Measurements from ENCODE around the gene IQSEC2. TPM values are rescaled to one million over a fixed set of nuclear protein-coding genes. Genes with fewer than 3 reads are reported as not detected.

IQSEC2 gene
- total RNA-seq, 6 donors from 2014 or later: 17.5 to 45.1 (median 26.7) TPM

- H3K9me3 ChIP-seq: no peaks in the 10 kb centered on the region
- H3K27me3 ChIP-seq: no peaks in the 10 kb centered on the region
- DNase-seq (no peak), ATAC-seq (ENCODE audit: low FRiP score in 2 of 2) (no peak)
- no peaks in the 10 kb centered on the region for H3K36me3 ChIP-seq
- 80 to 88% methylated on average over 1 to 8 of the region's 8 CpGs for WGBS, 2 donors
- H3K27ac ChIP-seq: no peak overlapping the region
- no peak overlapping the region for H3K4me3 ChIP-seq
- TF ChIP-seq EP300 (IDR thresholded peaks at IDR 0.05): no peak
- TF ChIP-seq CTCF (IDR thresholded peaks at IDR 0.05): no peak
- no peak for TF ChIP-seq POLR2AphosphoS5 (IDR thresholded peaks at IDR 0.05)
- TF ChIP-seq POLR2A (IDR thresholded peaks at IDR 0.05): no peak
- H3K4me1 ChIP-seq: no peaks in the 10 kb centered on the region
Observed at GRCh38 chrX:53294024-53294648, 12.8 kb upstream of the IQSEC2 start.

GRCh38 chrX:53291596-53291995 is 10.2 kb upstream of the IQSEC2 start:
- no peaks in the 10 kb centered on the region for H3K36me3 ChIP-seq
- TF ChIP-seq EP300 (IDR thresholded peaks at IDR 0.05): no peak
- TF ChIP-seq POLR2A (IDR thresholded peaks at IDR 0.05): no peak
- TF ChIP-seq POLR2AphosphoS5 (IDR thresholded peaks at IDR 0.05): no peak
- no peak for TF ChIP-seq CTCF (IDR thresholded peaks at IDR 0.05)
- no peak overlapping the region for H3K4me3 ChIP-seq
- H3K4me1 ChIP-seq: peaks cover 8 to 16% (median 10%) of the 10 kb centered on the region in 4 donors
- DNase-seq: no peak
- no peaks in the 10 kb centered on the region for H3K9me3 ChIP-seq
- no peak for ATAC-seq (ENCODE audit: low FRiP score in 2 of 2)
- no peak overlapping the region for H3K27ac ChIP-seq
- WGBS, 2 donors: 76 to 89% methylated on average over 3 of the region's 3 CpGs
- no peaks in the 10 kb centered on the region for H3K27me3 ChIP-seq

- DNase-seq (no peak), ATAC-seq (ENCODE audit: low FRiP score in 2 of 2) (no peak)
- peaks cover 8 to 16% (median 10%) of the 10 kb centered on the region in 4 donors for H3K4me1 ChIP-seq
- H3K9me3 ChIP-seq: no peaks in the 10 kb centered on the region
- H3K36me3 ChIP-seq: no peaks in the 10 kb centered on the region
- 83% methylated on average over 7 of the region's 7 CpGs; no CpG with 5 or more reads in 1 of the 2 donors for WGBS, 2 donors
- H3K4me3 ChIP-seq: no peak overlapping the region
- no peaks in the 10 kb centered on the region for H3K27me3 ChIP-seq
- no peak for TF ChIP-seq CTCF (IDR thresholded peaks at IDR 0.05)
- no peak for TF ChIP-seq POLR2AphosphoS5 (IDR thresholded peaks at IDR 0.05)
- no peak for TF ChIP-seq EP300 (IDR thresholded peaks at IDR 0.05)
- no peak for TF ChIP-seq POLR2A (IDR thresholded peaks at IDR 0.05)
- no peak overlapping the region for H3K27ac ChIP-seq
Observed at GRCh38 chrX:53290441-53291041, 9.2 kb upstream of the IQSEC2 start.

- ATAC-seq (ENCODE audit: low FRiP score in 2 of 2) (peak in 1 of 2 donors; percentile 51), DNase-seq (no peak)
- 20 to 63% methylated on average over 1 to 8 of the region's 8 CpGs for WGBS, 2 donors
- TF ChIP-seq POLR2A (IDR thresholded peaks at IDR 0.05): no peak
- no peak for TF ChIP-seq CTCF (IDR thresholded peaks at IDR 0.05)
- no peak for TF ChIP-seq POLR2AphosphoS5 (IDR thresholded peaks at IDR 0.05)
- no peak for TF ChIP-seq EP300 (IDR thresholded peaks at IDR 0.05)
- peak overlapping the region in 3 of 4 donors; percentile 67 to 75 (median 69) for H3K27ac ChIP-seq
- no peak overlapping the region for H3K4me3 ChIP-seq
- peaks cover 8 to 24% (median 10%) of the 10 kb centered on the region in 4 donors for H3K4me1 ChIP-seq
- H3K27me3 ChIP-seq: no peaks in the 10 kb centered on the region
- no peaks in the 10 kb centered on the region for H3K9me3 ChIP-seq
- H3K36me3 ChIP-seq: no peaks in the 10 kb centered on the region
Observed at GRCh38 chrX:53288189-53288588, 6.8 kb upstream of the IQSEC2 start.
